HEK293 (cell line): ENCODE data around the gene RPE65.
A peak's percentile ranks its signal among the peaks of the same experiment; 100 is the strongest.

Experiments
- BCL11A ChIP-seq: fragments of 450-650 bp; formaldehyde crosslinking; IDR thresholded peaks from 2 replicates; pipeline ENCODE4 v1.5.1; 2016; ENCODE audit warnings: low read depth, missing biosample characterization, missing genetic modification characterization
- FEZF1 ChIP-seq: fragments of 450-650 bp; formaldehyde crosslinking; IDR thresholded peaks from 2 replicates; pipeline ENCODE4 v1.5.1; 2016; ENCODE audit warnings: missing biosample characterization, missing genetic modification characterization
- GFI1B ChIP-seq: fragments of 450-650 bp; formaldehyde crosslinking; IDR thresholded peaks from 2 replicates; pipeline ENCODE4 v1.5.1; 2016; ENCODE audit warnings: missing biosample characterization, missing genetic modification characterization
- KLF8 ChIP-seq: fragments of 450-650 bp; formaldehyde crosslinking; IDR thresholded peaks from 2 replicates; pipeline ENCODE4 v1.5.1; 2016; ENCODE audit warnings: missing biosample characterization, missing genetic modification characterization
- MZF1 ChIP-seq: fragments of 450-650 bp; formaldehyde crosslinking; IDR thresholded peaks from 2 replicates; pipeline ENCODE4 v1.5.1; 2017; ENCODE audit warnings: missing biosample characterization, missing genetic modification characterization, borderline replicate concordance
- PATZ1 ChIP-seq: fragments of 450-650 bp; formaldehyde crosslinking; IDR thresholded peaks from 2 replicates; pipeline ENCODE4 v1.5.1; 2016; ENCODE audit warnings: missing biosample characterization, missing genetic modification characterization
- ZBTB26 ChIP-seq: fragments of 450-650 bp; formaldehyde crosslinking; optimal IDR thresholded peaks from 2 replicates; pipeline ENCODE3; 2016; ENCODE audit warnings: missing biosample characterization, mild to moderate bottlenecking, missing genetic modification characterization
- ZBTB44 ChIP-seq: fragments of 450-650 bp; IDR thresholded peaks from 2 replicates; pipeline ENCODE4 v1.5.1; 2018; ENCODE audit warnings: missing biosample characterization, mild to moderate bottlenecking, missing genetic modification characterization
- ZBTB6 ChIP-seq: fragments of 450-650 bp; formaldehyde crosslinking; IDR thresholded peaks from 2 replicates; pipeline ENCODE4 v1.5.1; 2017; ENCODE audit warnings: missing biosample characterization, missing genetic modification characterization
- ZNF146 ChIP-seq: fragments of 450-650 bp; formaldehyde crosslinking; IDR thresholded peaks from 2 replicates; pipeline ENCODE4 v1.5.1; 2016; ENCODE audit warnings: missing biosample characterization, missing genetic modification characterization
- ZNF221 ChIP-seq: fragments of 450-650 bp; formaldehyde crosslinking; IDR thresholded peaks from 2 replicates; pipeline ENCODE4 v1.5.1; 2017; ENCODE audit warnings: missing biosample characterization, missing genetic modification characterization, borderline replicate concordance
- ZNF366 ChIP-seq: fragments of 450-650 bp; formaldehyde crosslinking; conservative IDR thresholded peaks from 2 replicates; pipeline ENCODE4 v1.5.1; 2016; ENCODE audit warnings: missing biosample characterization, missing genetic modification characterization
- ZNF394 ChIP-seq: fragments of 450-650 bp; formaldehyde crosslinking; IDR thresholded peaks from 2 replicates; pipeline ENCODE4 v1.5.1; 2016; ENCODE audit warnings: missing biosample characterization, missing genetic modification characterization, mild to moderate bottlenecking, moderate library complexity, borderline replicate concordance
- ZNF398 ChIP-seq: fragments of 450-650 bp; formaldehyde crosslinking; IDR thresholded peaks from 2 replicates; pipeline ENCODE4 v1.5.1; 2017; ENCODE audit warnings: missing biosample characterization, missing genetic modification characterization
- ZNF404 ChIP-seq: fragments of 450-650 bp; formaldehyde crosslinking; IDR thresholded peaks from 2 replicates; pipeline ENCODE4 v1.5.1; 2017; ENCODE audit warnings: missing biosample characterization, missing genetic modification characterization
- ZNF558 ChIP-seq: fragments of 450-650 bp; formaldehyde crosslinking; IDR thresholded peaks from 2 replicates; pipeline ENCODE4 v1.5.1; 2016; ENCODE audit warnings: missing biosample characterization, missing genetic modification characterization
- ZNF843 ChIP-seq: fragments of 450-650 bp; formaldehyde crosslinking; IDR thresholded peaks from 2 replicates; pipeline ENCODE4 v1.5.1; 2016; ENCODE audit warnings: missing biosample characterization, missing genetic modification characterization
- ZSCAN16 ChIP-seq: fragments of 450-650 bp; formaldehyde crosslinking; IDR thresholded peaks from 2 replicates; pipeline ENCODE4 v1.5.1; 2016; ENCODE audit warnings: missing biosample characterization, missing genetic modification characterization
- ZSCAN18 ChIP-seq: fragments of 450-650 bp; formaldehyde crosslinking; IDR thresholded peaks from 2 replicates; pipeline ENCODE4 v1.5.1; 2016; ENCODE audit warnings: missing biosample characterization, missing genetic modification characterization
- TF ChIP-seq, protein P1 (sequence below): fragments of 450-650 bp; formaldehyde crosslinking; IDR thresholded peaks from 2 replicates; pipeline ENCODE4 v1.5.1; 2016; ENCODE audit warnings: missing biosample characterization, missing genetic modification characterization, borderline replicate concordance
- TF ChIP-seq, protein P2 (sequence below): fragments of 450-650 bp; formaldehyde crosslinking; IDR thresholded peaks from 2 replicates; pipeline ENCODE4 v1.5.1; 2016; ENCODE audit warnings: missing biosample characterization, missing genetic modification characterization
- TF ChIP-seq, protein P3 (sequence below): fragments of 450-650 bp; formaldehyde crosslinking; IDR thresholded peaks from 2 replicates; pipeline ENCODE4 v1.5.0; 2017; ENCODE audit warnings: missing biosample characterization, missing genetic modification characterization, borderline replicate concordance

RPE65 gene

GRCh38 chr1:68384321-68384813 lies 65.4 kb downstream of the RPE65 start (continued):
- TF ChIP-seq ZBTB44 (tag by site-specific recombination) (peak; percentile 47; the same call in 1 of the 2 replicates), GFI1B (tag by site-specific recombination) (0 out of 2 replicates have a peak, but pooled peaks have one; percentile 24), BCL11A (peak; percentile 53; the same call in 1 of the 2 replicates), ZSCAN16 (tag by site-specific recombination) (no peak), ZNF146 (tag by site-specific recombination) (0 out of 2 replicates have a peak, but pooled peaks have one; percentile 10), ZNF394 (peak; percentile 83), ZBTB26 (tag by site-specific recombination) (no peak), ZNF843 (peak; percentile 87), FEZF1 (peak; percentile 45), KLF8 (peak; percentile 73), ZNF558 (tag by site-specific recombination) (peak; percentile 93), ZBTB6 (tag by site-specific recombination) (0 out of 2 replicates have a peak, but pooled peaks have one; percentile 52), PATZ1 (tag by site-specific recombination) (0 out of 2 replicates have a peak, but pooled peaks have one; percentile 45), ZNF366 (tag by site-specific recombination) (peak; percentile 95), ZNF221 (tag by site-specific recombination) (no peak), ZNF398 (tag by site-specific recombination) (peak; percentile 37), ZNF404 (tag by site-specific recombination) (no peak), MZF1 (tag by site-specific recombination) (peak; percentile 50; the same call in 1 of the 2 replicates), ZSCAN18 (tag by site-specific recombination) (no peak)
- TF ChIP-seq, protein P1, sequence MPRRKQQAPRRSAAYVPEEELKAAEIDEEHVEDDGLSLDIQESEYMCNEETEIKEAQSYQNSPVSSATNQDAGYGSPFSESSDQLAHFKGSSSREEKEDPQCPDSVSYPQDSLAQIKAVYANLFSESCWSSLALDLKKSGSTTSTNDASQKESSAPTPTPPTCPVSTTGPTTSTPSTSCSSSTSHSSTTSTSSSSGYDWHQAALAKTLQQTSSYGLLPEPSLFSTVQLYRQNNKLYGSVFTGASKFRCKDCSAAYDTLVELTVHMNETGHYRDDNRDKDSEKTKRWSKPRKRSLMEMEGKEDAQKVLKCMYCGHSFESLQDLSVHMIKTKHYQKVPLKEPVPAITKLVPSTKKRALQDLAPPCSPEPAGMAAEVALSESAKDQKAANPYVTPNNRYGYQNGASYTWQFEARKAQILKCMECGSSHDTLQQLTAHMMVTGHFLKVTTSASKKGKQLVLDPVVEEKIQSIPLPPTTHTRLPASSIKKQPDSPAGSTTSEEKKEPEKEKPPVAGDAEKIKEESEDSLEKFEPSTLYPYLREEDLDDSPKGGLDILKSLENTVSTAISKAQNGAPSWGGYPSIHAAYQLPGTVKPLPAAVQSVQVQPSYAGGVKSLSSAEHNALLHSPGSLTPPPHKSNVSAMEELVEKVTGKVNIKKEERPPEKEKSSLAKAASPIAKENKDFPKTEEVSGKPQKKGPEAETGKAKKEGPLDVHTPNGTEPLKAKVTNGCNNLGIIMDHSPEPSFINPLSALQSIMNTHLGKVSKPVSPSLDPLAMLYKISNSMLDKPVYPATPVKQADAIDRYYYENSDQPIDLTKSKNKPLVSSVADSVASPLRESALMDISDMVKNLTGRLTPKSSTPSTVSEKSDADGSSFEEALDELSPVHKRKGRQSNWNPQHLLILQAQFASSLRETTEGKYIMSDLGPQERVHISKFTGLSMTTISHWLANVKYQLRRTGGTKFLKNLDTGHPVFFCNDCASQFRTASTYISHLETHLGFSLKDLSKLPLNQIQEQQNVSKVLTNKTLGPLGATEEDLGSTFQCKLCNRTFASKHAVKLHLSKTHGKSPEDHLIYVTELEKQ (tag by site-specific recombination), result peak; percentile 96
- TF ChIP-seq, protein P2, sequence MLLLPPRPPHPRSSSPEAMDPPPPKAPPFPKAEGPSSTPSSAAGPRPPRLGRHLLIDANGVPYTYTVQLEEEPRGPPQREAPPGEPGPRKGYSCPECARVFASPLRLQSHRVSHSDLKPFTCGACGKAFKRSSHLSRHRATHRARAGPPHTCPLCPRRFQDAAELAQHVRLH (tag by site-specific recombination), result peak; percentile 36; the same call in 1 of the 2 replicates
- TF ChIP-seq, protein P3, sequence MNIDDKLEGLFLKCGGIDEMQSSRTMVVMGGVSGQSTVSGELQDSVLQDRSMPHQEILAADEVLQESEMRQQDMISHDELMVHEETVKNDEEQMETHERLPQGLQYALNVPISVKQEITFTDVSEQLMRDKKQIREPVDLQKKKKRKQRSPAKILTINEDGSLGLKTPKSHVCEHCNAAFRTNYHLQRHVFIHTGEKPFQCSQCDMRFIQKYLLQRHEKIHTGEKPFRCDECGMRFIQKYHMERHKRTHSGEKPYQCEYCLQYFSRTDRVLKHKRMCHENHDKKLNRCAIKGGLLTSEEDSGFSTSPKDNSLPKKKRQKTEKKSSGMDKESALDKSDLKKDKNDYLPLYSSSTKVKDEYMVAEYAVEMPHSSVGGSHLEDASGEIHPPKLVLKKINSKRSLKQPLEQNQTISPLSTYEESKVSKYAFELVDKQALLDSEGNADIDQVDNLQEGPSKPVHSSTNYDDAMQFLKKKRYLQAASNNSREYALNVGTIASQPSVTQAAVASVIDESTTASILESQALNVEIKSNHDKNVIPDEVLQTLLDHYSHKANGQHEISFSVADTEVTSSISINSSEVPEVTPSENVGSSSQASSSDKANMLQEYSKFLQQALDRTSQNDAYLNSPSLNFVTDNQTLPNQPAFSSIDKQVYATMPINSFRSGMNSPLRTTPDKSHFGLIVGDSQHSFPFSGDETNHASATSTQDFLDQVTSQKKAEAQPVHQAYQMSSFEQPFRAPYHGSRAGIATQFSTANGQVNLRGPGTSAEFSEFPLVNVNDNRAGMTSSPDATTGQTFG, result no peak
